Activated naive CD8-positive, alpha-beta T cell (primary cell): ENCODE measurements around the gene PRPF6.
A peak's percentile ranks its signal among the peaks of the same experiment; 100 is the strongest.

Experiments used
- H3K27ac Mint-ChIP-seq: one replicate; pipeline ENCODE4 v1.8.0; 2021; ENCODE audit warnings: mixed read lengths
- H3K27me3 Mint-ChIP-seq: one replicate; pipeline ENCODE4 v1.8.0; 2021; ENCODE audit warnings: mixed read lengths
- H3K36me3 Mint-ChIP-seq: one replicate; pipeline ENCODE4 v1.8.0; 2021; ENCODE audit warnings: mixed read lengths
- H3K4me1 Mint-ChIP-seq: one replicate; pipeline ENCODE4 v1.8.0; 2021; ENCODE audit warnings: low read depth, mixed read lengths
- H3K4me3 Mint-ChIP-seq: one replicate; pipeline ENCODE4 v1.8.0; 2021; ENCODE audit warnings: mild to moderate bottlenecking, mixed read lengths
- H3K9me3 Mint-ChIP-seq: one replicate; pipeline ENCODE4 v1.8.0; 2021; ENCODE audit warnings: low read depth, mixed read lengths

Gene PRPF6

DNA sequence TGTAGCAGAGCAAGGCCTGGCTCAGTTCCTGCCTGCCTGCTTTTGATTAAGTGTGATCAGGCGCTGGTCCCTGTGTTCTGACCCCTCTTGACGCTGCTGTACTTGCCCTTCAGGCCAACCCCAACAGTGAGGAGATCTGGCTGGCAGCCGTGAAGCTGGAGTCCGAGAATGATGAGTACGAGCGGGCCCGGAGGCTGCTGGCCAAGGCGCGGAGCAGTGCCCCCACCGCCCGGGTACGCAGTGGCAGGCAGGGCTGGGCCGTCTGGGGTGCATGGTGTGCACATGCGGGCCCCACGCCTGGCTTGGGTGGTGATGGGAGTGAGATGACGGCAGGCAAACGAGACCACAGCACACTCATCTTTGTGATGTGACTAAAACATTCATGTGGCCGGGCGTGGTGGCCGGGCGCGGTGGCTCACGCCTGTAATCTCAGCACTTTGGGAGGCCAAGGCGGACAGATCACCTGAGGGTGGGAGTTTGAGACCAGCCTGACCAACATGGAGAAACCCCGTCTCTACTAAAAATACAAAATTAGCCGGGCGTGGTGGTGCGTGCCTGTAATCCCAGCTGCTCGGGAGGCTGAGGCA lies 45.0 kb downstream of the PRPF6 start:
- Mint-ChIP-seq H3K9me3 (no peaks in the 10 kb centered on the region), H3K27ac (no peak overlapping the region), H3K27me3 (no peaks in the 10 kb centered on the region), H3K36me3 (peaks cover 5% of the 10 kb centered on the region), H3K4me3 (no peak overlapping the region), H3K4me1 (no peaks in the 10 kb centered on the region)

DNA sequence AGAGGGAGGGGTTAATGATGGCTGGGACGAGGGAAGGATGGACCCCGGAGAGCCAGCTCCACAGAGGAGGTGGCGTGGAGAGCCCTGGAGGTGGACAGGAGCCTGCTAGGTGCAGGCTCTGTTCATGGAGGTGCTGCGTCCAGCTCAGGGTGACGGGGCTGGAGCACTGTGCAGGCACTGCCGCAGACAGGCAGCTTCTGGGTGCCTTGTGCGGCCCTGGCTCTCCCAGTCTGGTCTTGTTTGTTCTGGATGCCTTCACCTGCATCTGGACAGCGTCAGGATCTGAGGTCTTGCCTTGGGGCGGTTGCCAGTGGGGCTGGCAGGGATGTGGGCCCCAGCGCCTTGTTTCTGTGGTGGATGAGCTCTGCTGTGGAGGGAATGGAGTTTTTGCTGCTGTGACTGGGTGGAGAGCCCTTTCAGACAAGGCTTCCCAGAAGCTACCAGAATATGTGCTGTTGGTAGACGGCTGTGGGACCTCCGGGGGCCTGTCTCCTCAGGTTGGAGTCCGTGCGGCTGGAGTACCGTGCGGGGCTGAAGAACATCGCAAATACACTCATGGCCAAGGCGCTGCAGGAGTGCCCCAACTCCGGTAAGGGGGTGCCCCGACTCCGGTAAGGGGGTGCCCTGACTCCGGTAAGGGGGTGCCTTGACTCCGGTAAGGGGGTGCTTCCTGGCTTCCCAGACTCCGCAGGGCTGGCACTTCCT lies 47.2 kb downstream of the PRPF6 start:
- Mint-ChIP-seq H3K4me3 (no peak overlapping the region), H3K27ac (no peak overlapping the region), H3K9me3 (no peaks in the 10 kb centered on the region), H3K27me3 (no peaks in the 10 kb centered on the region), H3K36me3 (peaks cover 2% of the 10 kb centered on the region), H3K4me1 (no peaks in the 10 kb centered on the region)

DNA sequence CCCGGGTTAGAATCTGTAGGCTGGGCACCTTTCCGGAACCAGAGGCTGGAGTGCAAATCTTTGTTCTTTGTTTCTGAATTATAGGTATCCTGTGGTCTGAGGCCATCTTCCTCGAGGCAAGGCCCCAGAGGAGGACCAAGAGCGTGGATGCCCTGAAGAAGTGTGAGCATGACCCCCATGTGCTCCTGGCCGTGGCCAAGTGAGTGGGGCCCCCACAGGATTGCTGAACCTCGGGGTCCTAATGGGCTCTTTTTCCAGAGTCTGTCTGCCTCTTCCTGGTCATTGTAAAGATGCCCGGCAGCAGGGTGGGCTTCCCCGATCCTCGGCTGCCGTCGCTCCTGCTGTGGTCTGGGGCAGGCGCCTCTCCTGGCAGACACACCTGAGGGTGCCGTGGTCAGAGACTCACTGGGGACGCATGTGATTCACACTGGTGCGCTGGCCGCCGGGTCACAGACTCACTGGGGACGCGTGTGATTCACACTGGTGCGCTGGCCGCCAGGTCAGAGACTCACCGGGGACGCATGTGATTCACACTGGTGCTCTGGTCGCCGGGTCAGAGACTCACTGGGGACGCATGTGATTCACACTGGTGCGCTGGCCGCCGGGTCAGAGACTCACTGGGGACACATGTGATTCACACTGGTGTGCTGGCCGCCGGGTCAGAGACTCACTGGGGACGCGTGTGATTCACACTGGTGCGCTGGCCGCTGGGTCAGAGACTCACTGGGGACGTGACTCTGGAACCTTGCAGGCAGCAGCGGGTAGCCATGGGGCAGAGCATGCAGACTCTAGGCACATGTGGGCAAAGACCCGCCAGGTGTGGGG lies 48.6 kb downstream of the PRPF6 start:
- H3K36me3 Mint-ChIP-seq = no peaks in the 10 kb centered on the region
- H3K27ac Mint-ChIP-seq = no peak overlapping the region
- peaks cover 7% of the 10 kb centered on the region for H3K4me1 Mint-ChIP-seq
- H3K4me3 Mint-ChIP-seq = no peak overlapping the region
- no peaks in the 10 kb centered on the region for H3K9me3 Mint-ChIP-seq
- H3K27me3 Mint-ChIP-seq = no peaks in the 10 kb centered on the region

DNA sequence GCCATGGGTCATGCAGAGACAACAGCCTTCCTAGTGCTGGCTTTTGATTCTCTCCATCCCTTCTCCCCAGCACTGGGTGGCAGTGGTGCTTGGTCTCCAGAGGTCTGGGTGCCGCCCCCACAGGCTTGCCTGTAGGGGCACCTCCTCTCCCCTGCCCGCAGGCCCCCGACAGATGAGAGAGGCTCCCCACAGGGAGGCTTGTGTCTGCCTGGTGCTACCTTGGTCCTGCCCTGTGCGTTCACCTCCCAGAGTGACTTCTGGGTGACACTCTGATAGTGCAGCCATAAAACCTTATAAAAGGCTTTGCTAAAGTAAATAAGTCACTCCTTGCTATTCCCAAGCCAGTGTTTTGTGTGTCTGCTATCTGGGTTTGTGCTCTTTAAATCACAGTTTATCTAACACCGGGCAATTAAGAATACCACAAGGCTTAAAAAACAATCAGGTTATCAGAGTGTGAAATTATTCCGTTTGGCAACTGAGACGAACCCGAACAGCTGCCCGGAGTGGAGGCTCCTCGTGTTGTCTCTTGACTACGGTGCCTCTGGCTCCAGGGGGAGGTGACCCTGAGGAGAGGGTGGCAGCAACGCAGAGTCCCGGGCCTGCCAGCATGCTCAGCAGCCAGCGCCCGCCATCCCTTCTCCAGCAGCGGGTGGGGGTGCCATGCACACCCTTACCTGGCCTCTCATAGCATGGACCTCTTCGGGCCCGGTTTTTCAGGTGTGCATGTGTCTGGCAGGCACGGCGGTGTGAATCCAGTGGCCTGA lies 49.6 kb downstream of the PRPF6 start:
- Mint-ChIP-seq H3K36me3 (peaks cover 2% of the 10 kb centered on the region), H3K4me3 (no peak overlapping the region), H3K27ac (no peak overlapping the region)

DNA sequence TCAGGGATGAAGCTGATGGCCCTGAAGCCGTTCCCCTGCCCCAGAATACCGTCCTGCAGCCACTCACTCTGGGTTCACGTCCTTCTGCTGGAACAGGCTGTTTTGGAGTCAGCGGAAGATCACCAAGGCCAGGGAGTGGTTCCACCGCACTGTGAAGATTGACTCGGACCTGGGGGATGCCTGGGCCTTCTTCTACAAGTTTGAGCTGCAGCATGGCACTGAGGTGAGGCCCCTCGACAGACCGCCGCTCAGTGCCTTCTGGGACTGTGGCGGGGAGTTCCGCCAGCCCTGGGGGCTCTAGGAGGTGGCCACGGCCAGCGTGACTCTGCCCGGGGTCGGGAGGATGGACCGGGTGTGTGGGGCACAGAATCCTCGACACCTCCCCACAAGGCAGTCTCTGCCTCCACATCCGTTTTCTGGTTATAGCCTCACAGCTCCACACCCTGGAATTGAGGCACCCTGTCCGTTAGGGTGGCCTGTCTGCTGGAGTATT lies 50.9 kb downstream of the PRPF6 start:
- H3K36me3 Mint-ChIP-seq = peaks cover 2% of the 10 kb centered on the region
- H3K27me3 Mint-ChIP-seq = no peaks in the 10 kb centered on the region
- H3K4me1 Mint-ChIP-seq = peaks cover 19% of the 10 kb centered on the region
- H3K4me3 Mint-ChIP-seq = no peak overlapping the region
- no peaks in the 10 kb centered on the region for H3K9me3 Mint-ChIP-seq
- no peak overlapping the region for H3K27ac Mint-ChIP-seq

More for the DNA sequence above, 49.6 kb downstream of the PRPF6 start:
- Mint-ChIP-seq H3K27me3 (no peaks in the 10 kb centered on the region), H3K4me1 (peaks cover 16% of the 10 kb centered on the region), H3K9me3 (no peaks in the 10 kb centered on the region)

DNA sequence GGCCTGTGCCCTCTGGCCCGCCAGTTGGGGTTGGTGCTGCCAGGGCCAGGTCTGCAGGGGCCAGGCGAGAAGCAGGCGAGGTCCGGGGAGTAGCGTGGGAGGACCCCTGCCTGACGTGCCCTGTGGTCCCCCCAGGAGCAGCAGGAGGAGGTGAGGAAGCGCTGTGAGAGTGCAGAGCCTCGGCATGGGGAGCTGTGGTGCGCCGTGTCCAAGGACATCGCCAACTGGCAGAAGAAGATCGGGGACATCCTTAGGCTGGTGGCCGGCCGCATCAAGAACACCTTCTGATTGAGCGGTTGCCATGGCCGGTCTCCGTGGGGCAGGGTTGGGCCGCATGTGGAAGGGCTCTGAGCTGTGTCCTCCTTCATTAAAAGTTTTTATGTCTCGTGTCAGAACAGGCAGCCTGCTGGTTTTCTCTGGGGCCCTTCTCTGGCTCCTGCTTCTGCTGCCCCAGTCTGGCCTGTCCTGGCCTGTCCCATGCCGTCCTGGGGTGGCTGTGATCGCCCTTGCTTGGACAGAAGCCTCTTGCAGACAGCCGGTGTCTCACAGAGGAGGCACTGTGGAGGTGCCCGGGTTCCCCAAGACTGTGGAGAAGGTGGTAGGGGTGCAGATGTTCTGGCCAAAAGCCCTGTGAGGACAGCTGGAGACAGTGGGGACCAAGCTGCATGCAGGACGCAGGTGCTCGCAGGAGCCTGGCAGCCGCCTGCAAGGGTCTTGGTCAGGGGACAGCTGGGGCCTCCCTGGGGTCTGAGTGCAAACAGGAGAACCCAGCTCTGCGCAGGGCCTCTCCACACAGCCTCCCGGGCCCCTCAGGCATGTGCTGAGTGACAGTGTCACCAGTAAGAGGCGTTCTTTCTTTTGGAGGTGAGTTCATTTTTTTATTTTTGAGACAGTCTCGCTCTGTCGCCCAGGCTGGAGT lies 52.0 kb downstream of the PRPF6 start:
- no peaks in the 10 kb centered on the region for H3K27me3 Mint-ChIP-seq
- peaks cover 2% of the 10 kb centered on the region for H3K36me3 Mint-ChIP-seq
- no peak overlapping the region for H3K27ac Mint-ChIP-seq
- peaks cover 22% of the 10 kb centered on the region for H3K4me1 Mint-ChIP-seq
- no peak overlapping the region for H3K4me3 Mint-ChIP-seq
- no peaks in the 10 kb centered on the region for H3K9me3 Mint-ChIP-seq

DNA sequence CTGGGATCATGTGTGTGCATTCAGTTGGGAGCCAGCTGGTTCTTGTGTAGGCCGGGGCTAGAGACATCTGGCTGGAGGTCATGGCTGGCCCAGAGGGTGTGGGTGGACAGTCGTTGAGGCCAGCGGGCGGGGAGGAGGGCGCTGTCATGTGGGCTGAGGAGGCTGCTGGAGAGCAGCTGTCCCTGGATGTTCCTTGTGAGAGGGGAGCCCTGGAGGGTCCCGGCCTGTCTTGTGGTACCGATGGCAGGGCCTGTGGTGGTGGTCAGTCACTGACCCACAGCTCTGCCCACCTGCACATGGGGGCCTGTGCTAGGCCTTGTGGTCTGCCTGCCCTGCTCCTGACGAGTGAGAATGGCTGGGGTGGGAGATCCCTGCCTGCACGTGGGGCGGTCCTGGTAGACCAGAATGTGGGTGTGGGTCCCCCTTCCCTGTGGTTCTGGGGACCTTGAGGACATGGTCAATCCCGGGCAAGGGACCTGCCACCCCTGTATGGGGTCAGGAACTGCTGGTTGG lies 53.1 kb downstream of the PRPF6 start:
- peak overlapping the region; percentile 66 for H3K27ac Mint-ChIP-seq
- H3K4me3 Mint-ChIP-seq = no peak overlapping the region
- H3K4me1 Mint-ChIP-seq = peaks cover 22% of the 10 kb centered on the region
- no peaks in the 10 kb centered on the region for H3K9me3 Mint-ChIP-seq
- no peaks in the 10 kb centered on the region for H3K27me3 Mint-ChIP-seq
- H3K36me3 Mint-ChIP-seq = peaks cover 2% of the 10 kb centered on the region

DNA sequence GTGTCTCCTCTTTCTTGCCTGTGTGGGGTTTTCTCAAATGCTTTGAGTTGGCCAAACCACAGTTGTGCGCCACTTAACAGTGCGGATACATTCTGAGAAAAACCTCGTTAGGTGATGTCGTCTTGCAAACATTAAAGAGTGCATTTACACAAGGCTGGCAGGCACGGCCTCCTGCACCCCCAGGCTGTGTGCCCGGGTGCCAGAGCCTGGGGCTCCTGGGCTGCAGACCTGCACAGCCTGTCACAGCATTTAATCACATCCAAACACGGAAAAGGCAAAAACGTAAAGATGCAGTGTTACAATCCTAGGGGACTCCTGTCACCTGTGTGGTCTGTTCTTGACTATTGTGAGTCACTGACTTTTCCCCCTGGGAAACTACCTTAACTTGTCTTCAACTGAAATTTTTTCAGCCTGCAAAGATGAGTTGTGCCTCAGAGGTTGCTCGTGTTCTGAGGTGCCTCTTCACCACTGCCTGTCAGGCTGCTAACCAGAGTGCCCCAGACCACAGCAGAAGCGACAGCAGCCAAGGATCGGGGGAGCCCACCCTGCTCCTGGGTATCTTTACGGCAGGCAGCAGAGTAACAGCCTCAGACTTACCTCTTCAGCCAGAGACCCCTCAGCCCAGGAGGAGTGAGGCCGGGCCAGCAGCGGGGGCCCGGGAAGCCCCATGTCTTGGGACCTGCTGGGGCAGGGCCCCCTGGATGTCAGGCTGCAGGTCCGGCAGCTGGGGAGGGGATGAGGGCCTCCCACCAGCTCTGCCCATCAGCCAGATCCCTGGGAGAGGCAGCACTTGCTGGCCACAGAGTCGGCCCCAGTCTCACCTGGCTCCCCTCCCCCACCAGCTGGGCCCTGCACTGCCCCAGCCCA lies 54.4 kb downstream of the PRPF6 start:
- Mint-ChIP-seq H3K36me3 (peaks cover 2% of the 10 kb centered on the region), H3K4me1 (peaks cover 31% of the 10 kb centered on the region), H3K27me3 (no peaks in the 10 kb centered on the region), H3K27ac (peak overlapping the region; percentile 92), H3K9me3 (no peaks in the 10 kb centered on the region), H3K4me3 (peak overlapping the region; percentile 74)

DNA sequence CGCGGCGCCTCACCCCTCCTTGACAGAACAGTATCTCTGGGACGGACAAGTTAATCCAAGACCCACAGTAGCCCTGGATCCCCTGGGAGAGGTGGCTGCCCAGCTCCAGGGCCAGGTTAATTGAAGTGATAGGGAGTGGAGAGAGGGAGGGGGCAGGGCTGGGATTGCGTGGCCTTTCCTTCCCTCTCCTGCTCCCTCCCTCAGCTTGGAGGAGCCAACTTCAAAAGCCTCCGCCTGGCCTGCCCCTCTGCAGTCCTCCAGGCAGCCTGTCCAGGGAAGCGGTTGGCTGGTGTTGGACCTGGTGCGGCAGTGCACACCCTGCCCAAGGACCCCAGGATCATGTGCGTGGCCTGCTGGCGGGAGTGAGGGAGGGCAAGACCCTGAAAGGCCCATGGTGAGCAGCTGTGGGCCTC lies 55.0 kb downstream of the PRPF6 start, which contains the start of gene C20orf204:
Gene C20orf204, plus strand, starts transcription at position 250 of the 413 bp plus-strand sequence. Its CDS starts 142 bp downstream, at position 392.
- H3K4me1 Mint-ChIP-seq = peaks cover 33% of the 10 kb centered on the region
- H3K27me3 Mint-ChIP-seq = no peaks in the 10 kb centered on the region
- H3K4me3 Mint-ChIP-seq = peak within 1 kb of the TSS; percentile 74
- no peaks in the 10 kb centered on the region for H3K9me3 Mint-ChIP-seq
- H3K27ac Mint-ChIP-seq = peak within 1 kb of the TSS; percentile 92
- H3K36me3 Mint-ChIP-seq = peaks cover 2% of the 10 kb centered on the region

DNA sequence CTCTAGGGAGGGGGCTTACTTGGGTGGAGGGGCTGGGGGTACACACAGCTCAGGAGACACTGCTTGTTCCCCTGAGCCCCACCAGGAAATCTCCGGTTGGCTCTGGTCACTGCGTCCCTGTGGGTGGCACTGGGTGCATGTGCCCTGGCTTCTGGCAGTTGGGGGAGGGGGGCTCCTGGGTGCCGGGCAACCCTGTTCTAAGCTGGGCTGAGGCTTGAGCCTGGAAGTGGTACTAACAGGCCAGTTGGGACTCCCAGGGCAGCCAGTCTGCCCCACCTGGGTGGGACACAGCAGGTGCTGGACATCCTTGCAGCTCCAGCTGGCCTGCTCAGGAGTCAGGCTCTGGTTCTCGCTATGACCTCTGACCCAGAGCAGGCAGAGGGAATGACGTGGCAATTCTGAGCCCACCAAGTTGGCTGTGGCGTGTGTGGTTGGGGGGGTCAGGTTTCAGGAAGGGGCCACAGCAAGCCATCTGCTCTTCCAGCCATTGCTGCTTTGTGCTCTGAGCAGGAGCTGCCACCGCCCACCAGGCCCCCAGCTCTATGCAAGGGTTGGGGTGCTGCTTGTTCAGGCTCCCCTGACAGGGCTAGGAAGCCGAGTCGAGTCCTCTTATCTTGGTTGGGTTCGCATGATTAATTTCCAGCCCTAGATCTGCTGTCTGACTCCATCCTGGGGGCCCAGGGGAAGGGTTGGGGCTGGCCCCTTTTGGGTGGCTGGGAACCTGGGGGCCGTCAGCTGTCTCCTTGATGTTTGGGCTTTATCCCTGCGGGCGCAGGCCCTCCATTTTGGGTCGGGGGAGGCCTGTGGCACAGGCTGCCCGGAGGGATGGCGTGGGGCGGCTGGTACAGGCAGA lies 55.6 kb downstream of the PRPF6 start:
- Mint-ChIP-seq H3K27me3 (no peaks in the 10 kb centered on the region), H3K4me3 (no peak overlapping the region), H3K27ac (peak overlapping the region; percentile 34), H3K9me3 (no peaks in the 10 kb centered on the region), H3K36me3 (peaks cover 2% of the 10 kb centered on the region), H3K4me1 (peaks cover 37% of the 10 kb centered on the region)

DNA sequence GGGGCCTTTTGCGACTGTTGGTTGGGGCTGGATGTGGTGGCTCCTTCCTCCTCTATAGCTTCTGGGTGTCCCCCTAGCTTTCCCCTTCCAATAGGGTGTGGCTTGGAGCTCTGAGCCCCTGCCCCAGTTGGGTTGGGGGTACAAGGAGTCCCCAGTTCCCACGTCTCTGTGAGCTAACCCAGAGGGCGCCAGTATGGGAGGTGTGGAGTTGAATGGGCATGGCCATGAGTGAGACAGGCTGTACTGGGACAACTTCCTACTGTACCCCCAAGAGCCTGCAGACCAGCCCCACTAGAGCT lies 56.2 kb downstream of the PRPF6 start:
- H3K9me3 Mint-ChIP-seq = no peaks in the 10 kb centered on the region

DNA sequence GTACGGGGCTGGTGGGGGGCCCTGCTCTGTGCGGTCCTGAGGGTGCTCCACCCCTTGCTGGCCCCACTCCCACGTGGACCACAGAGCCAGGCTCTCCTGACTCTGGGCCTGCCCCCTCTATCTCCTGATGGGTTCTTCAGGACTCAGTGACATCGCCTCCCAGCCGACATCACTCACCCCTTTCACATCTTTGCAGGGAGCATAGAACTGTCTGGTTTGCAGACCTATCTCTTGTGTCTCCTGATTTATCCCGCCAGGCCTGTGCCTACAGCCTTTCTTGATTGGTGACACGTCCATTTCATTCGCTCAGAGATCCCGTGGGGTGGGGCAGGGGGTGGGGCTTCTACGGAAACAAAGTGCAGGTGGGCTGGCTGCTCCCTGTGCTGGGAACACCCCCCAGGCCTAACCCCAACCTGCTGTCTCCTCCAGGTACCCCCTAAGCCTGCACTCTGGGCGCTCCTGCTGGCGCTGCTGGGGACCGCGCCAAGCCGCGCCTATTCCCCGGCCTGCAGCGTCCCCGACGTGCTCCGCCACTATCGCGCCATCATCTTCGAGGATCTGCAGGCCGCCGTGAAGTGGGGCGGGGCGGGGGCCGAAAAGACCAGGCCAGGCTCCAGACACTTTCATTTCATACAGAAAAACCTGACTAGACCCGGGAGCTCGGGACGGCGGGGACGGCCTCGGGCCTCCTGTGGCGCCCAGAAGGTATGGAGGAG lies 56.7 kb downstream of the PRPF6 start:
- Mint-ChIP-seq H3K4me1 (peaks cover 38% of the 10 kb centered on the region), H3K4me3 (peak overlapping the region; percentile 71), H3K36me3 (peaks cover 2% of the 10 kb centered on the region), H3K27me3 (no peaks in the 10 kb centered on the region), H3K27ac (peak overlapping the region; percentile 75), H3K9me3 (no peaks in the 10 kb centered on the region)

More for the DNA sequence above, 56.2 kb downstream of the PRPF6 start:
- Mint-ChIP-seq H3K36me3 (peaks cover 2% of the 10 kb centered on the region), H3K4me3 (no peak overlapping the region), H3K4me1 (peaks cover 38% of the 10 kb centered on the region), H3K27ac (no peak overlapping the region), H3K27me3 (no peaks in the 10 kb centered on the region)
